ENCODE measurements around the gene TSPAN18. TPM values are rescaled to one million over a fixed set of nuclear protein-coding genes. Genes with fewer than 3 reads are reported as not detected.

The TSPAN18 gene
- total RNA-seq, 1 experiment from 2014 or later: 18.3 TPM

DNA sequence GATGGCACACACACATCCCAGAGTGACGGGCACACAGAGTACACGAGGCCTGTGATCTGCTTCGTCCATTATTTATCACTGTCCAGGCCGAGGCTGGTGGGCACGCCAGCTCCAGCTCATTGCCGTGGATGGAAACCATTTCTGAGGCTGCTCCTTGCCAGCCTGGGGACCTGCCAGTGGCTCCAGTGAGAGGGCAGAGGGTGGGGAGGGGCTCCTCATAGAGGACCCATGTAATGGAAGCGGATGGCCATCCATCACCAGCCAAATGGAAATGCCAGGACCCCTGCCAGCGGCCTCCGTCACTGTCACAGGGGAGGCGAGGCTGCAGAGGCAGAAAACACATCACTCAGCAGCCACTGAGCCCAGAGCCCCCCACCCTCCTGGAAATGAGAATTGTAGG, 188.2 kb downstream of the TSPAN18 start:
- Histone ChIP-seq H3K79me2 (ENCODE audit: insufficient read depth, low read length) (no peaks in the 10 kb centered on the region), H3K4me1 (ENCODE audit: control insufficient read depth in 1 of 2, insufficient read depth in 2 of 2, low read length in 2 of 2) (no peaks in the 10 kb centered on the region), H3K9ac (ENCODE audit: low read length) (no peak overlapping the region), H3K9me2 (ENCODE audit: insufficient read depth) (no peaks in the 10 kb centered on the region), H3K27ac (ENCODE audit: low read depth, low read length) (no peak overlapping the region), H3K4me3 (replicated peaks in 1 of 2; ENCODE audit: low read depth in 1 of 2, low read length in 2 of 2) (no peak overlapping the region), H3K27me3 (ENCODE audit: insufficient read depth, low read length) (no peaks in the 10 kb centered on the region), H3K4me2 (ENCODE audit: low read length) (no peak overlapping the region), H2AFZ (ENCODE audit: low read depth, low read length, poor library complexity, severe bottlenecking) (no peak overlapping the region), H3K36me3 (ENCODE audit: control insufficient read depth in 1 of 2, insufficient read depth in 2 of 2, low read length in 2 of 2) (no peaks in the 10 kb centered on the region), H3K9me3 (ENCODE audit: control insufficient read depth in 1 of 2, insufficient read depth in 1 of 2, low read depth in 1 of 2, low read length in 2 of 2) (no peaks in the 10 kb centered on the region), H4K20me1 (ENCODE audit: insufficient read depth) (no peaks in the 10 kb centered on the region)
- ChIA-PET POLR2A (no interaction called here), CTCF (no interaction called here), RAD21 (ENCODE audit: low non-redundant PET in 1 of 2, low total read pairs in 2 of 2, uncharacterized antibody in 2 of 2, unreplicated experiment in 2 of 2) (no interaction called here)
- ATAC-seq (no peak), DNase-seq (ENCODE audit: low read depth, low spot score) (no peak)
- intact Hi-C loops (cut with micrococcal nuclease): no loop called here
- BruUV-seq (replicated peaks): no TSS peak
- TF ChIP-seq TCF7L2 (IDR thresholded peaks at IDR 0.05; ENCODE audit: borderline replicate concordance, extremely low read depth, insufficient read depth, insufficient read length) (no peak), SRF (IDR thresholded peaks at IDR 0.05; ENCODE audit: low read depth) (no peak), YY1 (IDR thresholded peaks at IDR 0.05; ENCODE audit: extremely low read depth, insufficient replicate concordance, low read depth, low read length) (no peak), EZH2 (IDR thresholded peaks at IDR 0.05) (no peak), POLR2AphosphoS5 (IDR thresholded peaks at IDR 0.05; ENCODE audit: low read depth, low read length) (no peak), JUND (IDR thresholded peaks at IDR 0.05) (no peak), ELF1 (IDR thresholded peaks at IDR 0.05; ENCODE audit: borderline replicate concordance, low read depth) (no peak), RAD21 (IDR thresholded peaks at IDR 0.05; ENCODE audit: low read depth) (no peak), ZFX (IDR thresholded peaks at IDR 0.05) (no peak), ZNF274 (IDR thresholded peaks at IDR 0.05; ENCODE audit: low read depth, low read length) (no peak), EGR1 (IDR thresholded peaks at IDR 0.05; ENCODE audit: low read depth) (no peak), CBX3 (IDR thresholded peaks at IDR 0.05; ENCODE audit: low read depth) (no peak), EZH2phosphoT487 (IDR thresholded peaks at IDR 0.05; ENCODE audit: borderline replicate concordance) (no peak)
- TF ChIP-seq, protein P1, sequence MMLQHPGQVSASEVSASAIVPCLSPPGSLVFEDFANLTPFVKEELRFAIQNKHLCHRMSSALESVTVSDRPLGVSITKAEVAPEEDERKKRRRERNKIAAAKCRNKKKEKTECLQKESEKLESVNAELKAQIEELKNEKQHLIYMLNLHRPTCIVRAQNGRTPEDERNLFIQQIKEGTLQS (IDR thresholded peaks at IDR 0.05): no peak
- TF ChIP-seq, protein P2, sequence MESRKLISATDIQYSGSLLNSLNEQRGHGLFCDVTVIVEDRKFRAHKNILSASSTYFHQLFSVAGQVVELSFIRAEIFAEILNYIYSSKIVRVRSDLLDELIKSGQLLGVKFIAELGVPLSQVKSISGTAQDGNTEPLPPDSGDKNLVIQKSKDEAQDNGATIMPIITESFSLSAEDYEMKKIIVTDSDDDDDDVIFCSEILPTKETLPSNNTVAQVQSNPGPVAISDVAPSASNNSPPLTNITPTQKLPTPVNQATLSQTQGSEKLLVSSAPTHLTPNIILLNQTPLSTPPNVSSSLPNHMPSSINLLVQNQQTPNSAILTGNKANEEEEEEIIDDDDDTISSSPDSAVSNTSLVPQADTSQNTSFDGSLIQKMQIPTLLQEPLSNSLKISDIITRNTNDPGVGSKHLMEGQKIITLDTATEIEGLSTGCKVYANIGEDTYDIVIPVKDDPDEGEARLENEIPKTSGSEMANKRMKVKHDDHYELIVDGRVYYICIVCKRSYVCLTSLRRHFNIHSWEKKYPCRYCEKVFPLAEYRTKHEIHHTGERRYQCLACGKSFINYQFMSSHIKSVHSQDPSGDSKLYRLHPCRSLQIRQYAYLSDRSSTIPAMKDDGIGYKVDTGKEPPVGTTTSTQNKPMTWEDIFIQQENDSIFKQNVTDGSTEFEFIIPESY (IDR thresholded peaks at IDR 0.05; ENCODE audit: extremely low read depth, insufficient replicate concordance, low read length): no peak
- TF ChIP-seq, protein P3, sequence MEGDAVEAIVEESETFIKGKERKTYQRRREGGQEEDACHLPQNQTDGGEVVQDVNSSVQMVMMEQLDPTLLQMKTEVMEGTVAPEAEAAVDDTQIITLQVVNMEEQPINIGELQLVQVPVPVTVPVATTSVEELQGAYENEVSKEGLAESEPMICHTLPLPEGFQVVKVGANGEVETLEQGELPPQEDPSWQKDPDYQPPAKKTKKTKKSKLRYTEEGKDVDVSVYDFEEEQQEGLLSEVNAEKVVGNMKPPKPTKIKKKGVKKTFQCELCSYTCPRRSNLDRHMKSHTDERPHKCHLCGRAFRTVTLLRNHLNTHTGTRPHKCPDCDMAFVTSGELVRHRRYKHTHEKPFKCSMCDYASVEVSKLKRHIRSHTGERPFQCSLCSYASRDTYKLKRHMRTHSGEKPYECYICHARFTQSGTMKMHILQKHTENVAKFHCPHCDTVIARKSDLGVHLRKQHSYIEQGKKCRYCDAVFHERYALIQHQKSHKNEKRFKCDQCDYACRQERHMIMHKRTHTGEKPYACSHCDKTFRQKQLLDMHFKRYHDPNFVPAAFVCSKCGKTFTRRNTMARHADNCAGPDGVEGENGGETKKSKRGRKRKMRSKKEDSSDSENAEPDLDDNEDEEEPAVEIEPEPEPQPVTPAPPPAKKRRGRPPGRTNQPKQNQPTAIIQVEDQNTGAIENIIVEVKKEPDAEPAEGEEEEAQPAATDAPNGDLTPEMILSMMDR (IDR thresholded peaks at IDR 0.05 in 2 of 3, conservative IDR thresholded peaks at IDR 0.05 in 1 of 3; ENCODE audit: borderline replicate concordance in 1 of 3, insufficient read depth in 1 of 3, low read depth in 2 of 3, low read length in 2 of 3): no peak

All from HCT116 (cell line).